T-cell (primary cell): ENCODE results near the gene CLEC16A. TPM values are rescaled to one million over a fixed set of nuclear protein-coding genes. Genes with fewer than 3 reads are reported as not detected.

ENCODE experiments used
- ATAC-seq, 4 experiments: fragments of 200-7000 bp in 3 of 4; fragments of 150-1000 bp in 1 of 4; cut with Tn5 transposase; replicated peaks in 1 of 4; 1 replicate in 3 of 4; 2 replicates in 1 of 4; pipeline ENCODE4 v1.10.0; 2021; ENCODE audit warnings: moderate library complexity in 3 of 4, mild to moderate bottlenecking in 2 of 4, moderate number of reproducible peaks in 1 of 4
- CTCF ChIA-PET, 2 donors: fragments of 300-600 bp; sonication (Branson Sonifier 250); formaldehyde crosslinking; loops; one replicate each; lab custom pipeline; 2022; ENCODE audit warnings: antibody characterized with exemption in 2 of 2; lab: Charles Lee
- POLR2A ChIA-PET, 2 donors: fragments of 300-600 bp; sonication (Branson Sonifier 250); formaldehyde crosslinking; loops; one replicate each; lab custom pipeline; 2022; ENCODE audit warnings: antibody characterized with exemption in 2 of 2; lab: Charles Lee
- DNase-seq, 35 experiments: peaks; one replicate each; pipeline versions ENCODE4 v3.0.0 to v3.0.0-alpha.2; 2013 to 2023
- H3K27ac ChIP-seq: one replicate; pipeline ENCODE4 v1.5.1; 2013; ENCODE audit warnings: low read length
- H3K27me3 ChIP-seq, 2 experiments: replicated peaks in 1 of 2; 1 replicate in 1 of 2; 2 replicates in 1 of 2; pipeline versions ENCODE4 v1.6.1 to v1.7.0; 2013; ENCODE audit warnings: low read length in 1 of 2, mixed read lengths in 1 of 2; ENCODE audit not compliant: control insufficient read depth in 2 of 2, insufficient read depth in 2 of 2; ENCODE audit errors: extremely low read depth in 1 of 2
- H3K36me3 ChIP-seq, 2 donors: 1 replicate in 1 of 2; 2 replicates in 1 of 2; pipeline versions ENCODE4 v1.6.1 to v1.7.0; 2013; ENCODE audit warnings: low read length in 1 of 2; ENCODE audit not compliant: control insufficient read depth in 2 of 2, insufficient read depth in 1 of 2; ENCODE audit errors: extremely low read depth in 1 of 2
- H3K4me1 ChIP-seq, 2 experiments: 1 replicate in 1 of 2; 2 replicates in 1 of 2; pipeline versions ENCODE4 v1.6.1 to v1.7.0; 2013; ENCODE audit warnings: low read length in 2 of 2, mixed read lengths in 1 of 2; ENCODE audit not compliant: insufficient read depth in 2 of 2, control insufficient read depth in 1 of 2; ENCODE audit errors: extremely low read depth in 1 of 2
- H3K4me3 ChIP-seq, 2 donors: 1 replicate in 1 of 2; 2 replicates in 1 of 2; pipeline versions ENCODE4 v1.5.1 to v1.7.0; 2013; ENCODE audit warnings: mild to moderate bottlenecking in 2 of 2, low read length in 1 of 2, moderate library complexity in 1 of 2; ENCODE audit not compliant: control insufficient read depth in 1 of 2; ENCODE audit errors: extremely low read depth in 1 of 2
- H3K9me3 ChIP-seq: 2 replicates; pipeline ENCODE4 v1.7.0; 2013
- H3K27ac Mint-ChIP-seq, 2 donors: one replicate each; pipeline ENCODE4 v1.8.0; 2020 to 2021; ENCODE audit warnings: mild to moderate bottlenecking in 2 of 2, mixed read lengths in 2 of 2
- H3K27me3 Mint-ChIP-seq, 2 donors: one replicate each; pipeline ENCODE4 v1.8.0; 2021 to 2022; ENCODE audit warnings: mixed read lengths in 2 of 2
- H3K36me3 Mint-ChIP-seq: one replicate; pipeline ENCODE4 v1.8.0; 2021; ENCODE audit warnings: mixed read lengths
- H3K4me1 Mint-ChIP-seq, 3 donors: one replicate each; pipeline ENCODE4 v1.8.0; 2020 to 2022; ENCODE audit warnings: mixed read lengths in 3 of 3, mild to moderate bottlenecking in 1 of 3
- H3K4me3 Mint-ChIP-seq, 3 donors: one replicate each; pipeline ENCODE4 v1.8.0; 2020 to 2022; ENCODE audit warnings: mild to moderate bottlenecking in 3 of 3, mixed read lengths in 3 of 3, moderate library complexity in 3 of 3
- H3K9me3 Mint-ChIP-seq, 3 donors: one replicate each; pipeline ENCODE4 v1.8.0; 2020 to 2022; ENCODE audit warnings: mixed read lengths in 3 of 3
- WGBS: methylation state at CpG from one replicate; pipeline ENCODE4 v1.1.5; 2013; ENCODE audit warnings: missing lambda C conversion rate; ENCODE audit not compliant: insufficient coverage; 5-methylcytosine and 5-hydroxymethylcytosine counted together
- total RNA-seq, 35 experiments: library from RNA in 6 of 35; stranded (reverse) in 6 of 35; fragments of 120-200 nt in 1 of 35; gene quantifications; one replicate each; pipeline versions ENCODE4 v1.2.1 to v1.2.4 and lab custom pipeline; 2013 to 2026

The CLEC16A gene
- total RNA-seq, 5 donors from 2014 or later (not counting 1 experiment from before 2014, with no cell fraction given) = 27.4 to 34.6 (median 28.7) TPM

GRCh38 chr16:11034481-11034931 lies 90.1 kb downstream of the CLEC16A start:
- ChIA-PET POLR2A (no interaction called here), CTCF (no interaction called here)
- WGBS = 83% methylated on average over 6 of the region's 8 CpGs
- no peaks in the 10 kb centered on the region for H3K4me1 ChIP-seq
- no peak overlapping the region for H3K27ac Mint-ChIP-seq
- H3K9me3 ChIP-seq = no peaks in the 10 kb centered on the region
- no peak overlapping the region for H3K4me3 Mint-ChIP-seq
- no peaks in the 10 kb centered on the region for H3K9me3 Mint-ChIP-seq
- H3K36me3 ChIP-seq = peaks cover 11 to 56% of the 10 kb centered on the region in 2 donors
- ATAC-seq (no peak), DNase-seq (no peak)
- peaks cover 0 to 7% (median 0%) of the 10 kb centered on the region in 3 donors for H3K4me1 Mint-ChIP-seq
- H3K27ac ChIP-seq = no peak overlapping the region
- H3K27me3 ChIP-seq = no peaks in the 10 kb centered on the region
- no peaks in the 10 kb centered on the region for H3K27me3 Mint-ChIP-seq
- no peak overlapping the region for H3K4me3 ChIP-seq
- peaks cover 72% of the 10 kb centered on the region for H3K36me3 Mint-ChIP-seq

- no peak for ATAC-seq
- WGBS = no CpG with 5 or more reads among the region's 5 CpGs
- no peaks in the 10 kb centered on the region for H3K27me3 ChIP-seq
- Mint-ChIP-seq H3K9me3 (no peaks in the 10 kb centered on the region), H3K36me3 (peaks cover 73% of the 10 kb centered on the region), H3K27ac (no peak overlapping the region), H3K4me3 (no peak overlapping the region), H3K27me3 (no peaks in the 10 kb centered on the region), H3K4me1 (peaks cover 0 to 7% (median 0%) of the 10 kb centered on the region in 3 donors)
- DNase-seq = no peak
- no peaks in the 10 kb centered on the region for H3K9me3 ChIP-seq
- H3K27ac ChIP-seq = no peak overlapping the region
- POLR2A ChIA-PET = no interaction called here
- H3K4me3 ChIP-seq = no peak overlapping the region
- peaks cover 17 to 60% of the 10 kb centered on the region in 2 donors for H3K36me3 ChIP-seq
- CTCF ChIA-PET = no interaction called here
- no peaks in the 10 kb centered on the region for H3K4me1 ChIP-seq
Observed at GRCh38 chr16:11035096-11035495, 90.7 kb downstream of the CLEC16A start.

DNA sequence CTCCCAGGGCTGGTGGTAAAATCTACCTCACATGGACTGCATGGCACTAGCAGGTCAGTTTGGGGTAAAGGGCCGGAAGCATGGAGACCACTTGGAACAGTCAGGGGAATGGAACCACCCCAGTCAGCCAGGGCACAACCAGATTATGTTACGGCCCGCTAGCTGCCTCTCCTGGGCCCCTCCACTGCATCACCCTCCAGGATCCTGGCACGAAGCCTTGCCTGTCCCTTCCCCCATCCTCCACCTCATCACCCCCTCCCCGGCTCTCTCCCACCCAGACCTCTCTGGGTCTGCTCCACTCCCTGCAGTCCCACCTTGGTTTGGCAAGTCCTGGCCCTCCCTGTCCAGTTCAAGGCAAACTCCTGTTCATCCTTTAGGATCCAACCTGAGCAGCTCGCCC lies 91.7 kb downstream of the CLEC16A start:
- POLR2A ChIA-PET = interaction anchor here (0.6 to 0.7 kb wide), 2 partner anchors 78 to 440 kb away, joined by 3 to 9 read pairs; no protein-coding TSS in a partner anchor
- H3K4me3 Mint-ChIP-seq = no peak overlapping the region
- peak overlapping the region in 1 of 2 donors; percentile 48 for H3K27ac Mint-ChIP-seq
- DNase-seq (no peak), ATAC-seq (no peak)
- H3K4me1 ChIP-seq = no peaks in the 10 kb centered on the region
- H3K4me1 Mint-ChIP-seq = peaks cover 0 to 7% (median 0%) of the 10 kb centered on the region in 3 donors
- 100% methylated on average over 5 of the region's 6 CpGs for WGBS
- no peak overlapping the region for H3K4me3 ChIP-seq
- H3K36me3 ChIP-seq = peaks cover 18 to 64% of the 10 kb centered on the region in 2 donors
- no peaks in the 10 kb centered on the region for H3K9me3 Mint-ChIP-seq
- no peaks in the 10 kb centered on the region for H3K27me3 Mint-ChIP-seq
- H3K27me3 ChIP-seq = no peaks in the 10 kb centered on the region
- H3K9me3 ChIP-seq = no peaks in the 10 kb centered on the region
- H3K36me3 Mint-ChIP-seq = peaks cover 69% of the 10 kb centered on the region
- CTCF ChIA-PET = interaction anchor here in 1 of 2 donors (0.7 kb wide), 1 partner anchor 20 kb away, joined by 3 read pairs; no protein-coding TSS in a partner anchor
- no peak overlapping the region for H3K27ac ChIP-seq

GRCh38 chr16:11036868-11037410 lies 92.6 kb downstream of the CLEC16A start:
- H3K36me3 ChIP-seq = peaks cover 18 to 64% of the 10 kb centered on the region in 2 donors
- no peak for DNase-seq
- POLR2A ChIA-PET = no interaction called here

DNA sequence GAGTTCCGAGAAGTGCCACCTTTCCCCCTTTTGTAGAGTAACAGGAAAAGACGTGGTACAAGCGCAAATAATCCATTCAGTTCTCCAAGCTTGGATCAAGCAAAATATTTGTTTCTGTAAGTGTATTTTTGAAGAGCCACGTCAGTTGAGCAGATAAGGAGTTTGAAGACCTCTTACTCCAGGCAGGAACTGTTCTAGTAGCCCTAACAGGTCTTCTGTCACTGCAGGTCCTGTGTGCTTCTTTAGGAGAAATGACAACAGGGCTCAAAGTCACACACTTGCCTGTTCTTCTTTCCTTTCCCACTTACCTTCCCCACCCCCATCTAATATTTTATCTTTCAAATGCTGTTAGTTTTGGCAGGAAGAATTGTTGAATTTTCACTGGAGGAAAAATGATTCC lies 93.9 kb downstream of the CLEC16A start:
- H3K9me3 ChIP-seq = no peaks in the 10 kb centered on the region
- ChIA-PET CTCF (no interaction called here), POLR2A (no interaction called here)
- H3K4me3 Mint-ChIP-seq = no peak overlapping the region
- 100% methylated on average over 1 of the region's 4 CpGs for WGBS
- H3K4me3 ChIP-seq = no peak overlapping the region
- H3K27ac Mint-ChIP-seq = no peak overlapping the region
- H3K27me3 Mint-ChIP-seq = no peaks in the 10 kb centered on the region
- DNase-seq = peak in 1 of 35 experiments; percentile 2
- no peak overlapping the region for H3K27ac ChIP-seq
- H3K4me1 Mint-ChIP-seq = no peaks in the 10 kb centered on the region
- H3K36me3 Mint-ChIP-seq = peaks cover 67% of the 10 kb centered on the region
- no peak for ATAC-seq
- no peaks in the 10 kb centered on the region for H3K9me3 Mint-ChIP-seq
- H3K36me3 ChIP-seq = peaks cover 16 to 66% of the 10 kb centered on the region in 2 donors
- H3K27me3 ChIP-seq = no peaks in the 10 kb centered on the region
- H3K4me1 ChIP-seq = no peaks in the 10 kb centered on the region

More at GRCh38 chr16:11036868-11037410, 92.6 kb downstream of the CLEC16A start:
- Mint-ChIP-seq H3K27me3 (no peaks in the 10 kb centered on the region), H3K4me1 (peaks cover 0 to 7% (median 0%) of the 10 kb centered on the region in 3 donors), H3K36me3 (peaks cover 68% of the 10 kb centered on the region), H3K9me3 (no peaks in the 10 kb centered on the region), H3K4me3 (no peak overlapping the region), H3K27ac (no peak overlapping the region)
- CTCF ChIA-PET = no interaction called here
- Histone ChIP-seq H3K4me3 (no peak overlapping the region), H3K27me3 (no peaks in the 10 kb centered on the region), H3K4me1 (no peaks in the 10 kb centered on the region), H3K27ac (no peak overlapping the region), H3K9me3 (no peaks in the 10 kb centered on the region)
- no peak for ATAC-seq
- no CpG with 5 or more reads among the region's 8 CpGs for WGBS

DNA sequence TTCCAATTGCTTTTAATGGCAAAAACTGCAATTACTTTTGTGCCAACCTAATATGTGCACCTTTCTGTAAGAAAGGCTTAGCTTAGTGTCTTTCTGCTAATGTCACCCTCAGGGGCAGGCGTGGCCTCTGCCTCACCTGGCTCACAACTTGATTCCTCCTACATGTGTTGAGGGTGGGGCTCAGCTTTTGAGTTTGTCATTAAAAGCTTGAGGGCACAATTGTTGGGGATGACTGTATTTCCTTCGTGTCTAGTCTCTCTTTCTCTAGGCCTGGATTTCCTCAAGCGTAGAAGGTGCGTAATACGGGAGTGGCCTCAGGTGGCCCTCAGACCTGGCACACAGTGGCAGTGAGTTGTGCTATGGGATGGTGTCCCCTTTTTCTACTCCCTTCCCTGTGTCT lies 94.4 kb downstream of the CLEC16A start:
- Mint-ChIP-seq H3K4me1 (no peaks in the 10 kb centered on the region), H3K4me3 (no peak overlapping the region), H3K9me3 (no peaks in the 10 kb centered on the region), H3K27me3 (no peaks in the 10 kb centered on the region), H3K27ac (no peak overlapping the region), H3K36me3 (peaks cover 71% of the 10 kb centered on the region)
- 100% methylated on average over 1 of the region's 5 CpGs for WGBS
- ChIA-PET CTCF (no interaction called here), POLR2A (no interaction called here)
- Histone ChIP-seq H3K4me3 (no peak overlapping the region), H3K27me3 (no peaks in the 10 kb centered on the region), H3K4me1 (no peaks in the 10 kb centered on the region), H3K9me3 (no peaks in the 10 kb centered on the region), H3K27ac (no peak overlapping the region), H3K36me3 (peaks cover 16 to 63% of the 10 kb centered on the region in 2 donors)
- DNase-seq (peak in 1 of 35 experiments; percentile 22), ATAC-seq (no peak)
